K562 (cell line): ENCODE measurements around the gene HPSE2. TPM values are rescaled to one million over a fixed set of nuclear protein-coding genes. Genes with fewer than 3 reads are reported as not detected.

Experiments used
- ADNP ChIP-seq: fragments of 200-800 bp; sonication (Bioruptor generic); IDR thresholded peaks from 2 replicates; pipeline ENCODE4 v1.6.1; 2016; ENCODE audit warnings: missing genetic modification characterization, missing compliant biosample characterization
- BRD4 ChIP-seq: fragments of 200-600 bp; sonication (generic); IDR thresholded peaks from 2 replicates; pipeline ENCODE4 v1.6.1; 2017; ENCODE audit warnings: inconsistent platforms
- EZH2 ChIP-seq: IDR thresholded peaks from 2 replicates; pipeline ENCODE4 v1.6.1; 2012; ENCODE audit warnings: low read depth, mild to moderate bottlenecking, inconsistent platforms, low read length, borderline replicate concordance
- FOXM1 ChIP-seq, 2 experiments: fragments of 450-650 bp in 1 of 2; sonication (generic) in 1 of 2; formaldehyde crosslinking in 1 of 2; IDR thresholded peaks; 2 replicates each; pipeline versions ENCODE4 v1.6.1 to v1.9.0; 2017 to 2022; ENCODE audit warnings: low read depth in 2 of 2, mild to moderate bottlenecking in 2 of 2, missing genetic modification reagents in 1 of 2, moderate library complexity in 1 of 2
- HMGN3 ChIP-seq: IDR thresholded peaks from 2 replicates; pipeline ENCODE4 v1.6.1; 2011; ENCODE audit warnings: borderline replicate concordance, low read depth, mild to moderate bottlenecking, mixed read lengths, low read length; ENCODE audit not compliant: insufficient read length; ENCODE audit errors: extremely low read depth
- HNRNPLL ChIP-seq: fragments of 200-400 bp; formaldehyde crosslinking; IDR thresholded peaks from 2 replicates; pipeline ENCODE4 v1.6.1; 2017; ENCODE audit warnings: low read length, low read depth, mild to moderate bottlenecking; ENCODE audit not compliant: poor library complexity, severe bottlenecking
- MYC ChIP-seq, 2 experiments: fragments of 250-450 bp in 1 of 2; sonication (Bioruptor Pico) in 1 of 2; IDR thresholded peaks; 2 replicates each; pipeline versions ENCODE4 v1.5.1 to v1.6.1; 2012 to 2021; ENCODE audit warnings: low read depth in 2 of 2, borderline replicate concordance in 1 of 2, improper control_type of control experiment in 1 of 2, low read length in 1 of 2, mild to moderate bottlenecking in 1 of 2, moderate library complexity in 1 of 2
- POLR3G ChIP-seq: IDR thresholded peaks from 2 replicates; pipeline ENCODE4 v1.6.1; 2011; ENCODE audit not compliant: insufficient read length, insufficient replicate concordance; ENCODE audit errors: extremely low read depth
- RFX1 ChIP-seq: fragments of 450-650 bp; IDR thresholded peaks from 2 replicates; pipeline ENCODE4 v1.6.1; 2016; ENCODE audit warnings: mild to moderate bottlenecking, moderate library complexity
- SLC30A9 ChIP-seq: fragments of 250-450 bp; sonication (Bioruptor Pico); IDR thresholded peaks from 2 replicates; pipeline ENCODE4 v1.8.0; 2022; ENCODE audit warnings: mild to moderate bottlenecking, moderate library complexity
- XRCC3 ChIP-seq: fragments of 450-650 bp; IDR thresholded peaks from 2 replicates; pipeline ENCODE4 v1.6.1; 2017; ENCODE audit warnings: mild to moderate bottlenecking, moderate library complexity
- ZBTB1 ChIP-seq: sonication (generic); formaldehyde crosslinking; IDR thresholded peaks from 2 replicates; pipeline ENCODE4 v1.8.1; 2023; ENCODE audit warnings: missing genetic modification reagents, low read depth, mild to moderate bottlenecking, borderline replicate concordance
- ZC3H8 ChIP-seq: fragments of 450-650 bp; IDR thresholded peaks from 2 replicates; pipeline ENCODE4 v1.6.1; 2017
- ZNF589 ChIP-seq: fragments of 200-800 bp; sonication (Bioruptor generic); IDR thresholded peaks from 2 replicates; pipeline ENCODE4 v1.6.1; 2016; ENCODE audit warnings: low read depth, missing genetic modification characterization, missing compliant biosample characterization
- ZNF707 ChIP-seq: fragments of 250-450 bp; sonication (Bioruptor Pico); conservative IDR thresholded peaks from 2 replicates; pipeline ENCODE4 v1.8.0; 2022; ENCODE audit warnings: inconsistent platforms, mild to moderate bottlenecking, moderate library complexity
- polyA plus RNA-seq, 8 experiments: library from polyadenylated mRNA; depleted of rRNA in 4 of 8; stranded (reverse) in 5 of 8; unstranded in 3 of 8; fragments of >200 nt; fragmentation: Nextera tagmentation in 2 of 8; fragmentation: Illumina TruSeq in 1 of 8; extraction: Ambion mirVana in 2 of 8; extraction: Trizol in 1 of 8; gene quantifications; 2 replicates each; pipeline versions ENCODE4 v1.2.1 to v1.2.3, GENCODE V29; 2011 to 2014; ENCODE audit warnings: inconsistent platforms in 1 of 8, missing spikeins in 1 of 8
- total RNA-seq, 7 experiments: library from RNA; depleted of rRNA in 6 of 7; stranded (reverse); fragments of >200 nt in 6 of 7; fragmentation: Illumina TruSeq in 2 of 7; extraction: Trizol in 2 of 7; gene quantifications; 2 replicates each; pipeline versions ENCODE4 v1.2.1 to v1.2.3, GENCODE V29; 2011 to 2021; ENCODE audit warnings: low replicate concordance in 1 of 7
- TF ChIP-seq, protein P1 (sequence below), 2 experiments: fragments of 150-350 bp in 1 of 2; IDR thresholded peaks; 2 replicates each; pipeline ENCODE4 v1.6.1; 2012 to 2016; ENCODE audit warnings: low read depth in 2 of 2, low read length in 2 of 2, mild to moderate bottlenecking in 1 of 2, moderate library complexity in 1 of 2
- TF ChIP-seq, protein P2 (sequence below): sonication (generic); formaldehyde crosslinking; IDR thresholded peaks from 2 replicates; pipeline ENCODE4 v1.8.0; 2023; ENCODE audit warnings: missing genetic modification reagents, mild to moderate bottlenecking, borderline replicate concordance

Gene HPSE2
- total and polyA plus RNA-seq, 9 of the 15 experiments (the other 6 are each of a cell fraction or from before 2014, with no cell fraction given): 0.03 to 0.10 (median 0.04) TPM; not detected in 2

DNA sequence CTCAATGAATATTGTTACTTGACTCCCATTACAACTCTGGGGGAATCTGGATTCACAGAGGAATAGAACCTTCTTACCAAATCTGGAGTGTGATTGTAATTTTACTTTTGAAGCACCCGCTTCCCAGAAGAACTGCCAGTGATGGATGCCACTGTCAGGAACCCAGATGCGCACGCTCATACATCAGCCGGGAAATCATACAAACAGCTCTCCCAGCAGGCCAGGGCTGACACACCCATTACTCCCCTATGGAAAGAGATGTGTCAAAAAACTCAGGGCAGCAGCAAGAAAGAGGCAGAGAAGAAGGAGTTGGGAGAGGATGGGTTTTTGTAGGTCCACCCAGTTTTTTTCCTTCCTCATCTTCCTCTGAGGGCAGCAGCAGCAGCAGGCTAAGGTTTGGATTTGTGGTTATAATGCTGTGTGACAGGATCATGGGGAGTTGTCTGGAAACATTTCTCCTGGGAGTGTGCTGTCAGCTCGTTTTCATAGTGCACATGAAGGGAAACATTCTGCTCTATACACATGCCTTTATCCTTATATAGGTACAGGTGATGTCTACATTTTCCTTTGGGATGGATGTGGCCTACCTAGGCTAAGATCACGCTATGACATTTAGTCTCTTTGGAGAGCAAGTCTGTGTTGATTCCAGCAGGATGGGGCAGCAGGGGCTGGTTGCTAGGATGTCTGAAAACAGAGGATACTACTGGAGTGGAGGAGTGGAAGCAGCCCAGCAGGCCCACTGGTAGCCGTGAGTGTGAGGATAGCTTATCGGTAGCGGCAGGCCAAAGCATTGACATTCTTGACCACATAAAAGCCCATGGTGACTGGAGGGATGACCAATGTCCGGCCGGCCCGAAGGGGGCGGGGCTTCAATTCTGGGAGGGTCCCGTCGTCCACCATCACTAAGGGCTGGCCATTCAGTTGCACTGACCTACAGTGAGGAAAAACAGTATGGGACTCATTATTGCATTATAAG, 776.6 kb downstream of the HPSE2 start (continued):
- TF ChIP-seq, protein P1, sequence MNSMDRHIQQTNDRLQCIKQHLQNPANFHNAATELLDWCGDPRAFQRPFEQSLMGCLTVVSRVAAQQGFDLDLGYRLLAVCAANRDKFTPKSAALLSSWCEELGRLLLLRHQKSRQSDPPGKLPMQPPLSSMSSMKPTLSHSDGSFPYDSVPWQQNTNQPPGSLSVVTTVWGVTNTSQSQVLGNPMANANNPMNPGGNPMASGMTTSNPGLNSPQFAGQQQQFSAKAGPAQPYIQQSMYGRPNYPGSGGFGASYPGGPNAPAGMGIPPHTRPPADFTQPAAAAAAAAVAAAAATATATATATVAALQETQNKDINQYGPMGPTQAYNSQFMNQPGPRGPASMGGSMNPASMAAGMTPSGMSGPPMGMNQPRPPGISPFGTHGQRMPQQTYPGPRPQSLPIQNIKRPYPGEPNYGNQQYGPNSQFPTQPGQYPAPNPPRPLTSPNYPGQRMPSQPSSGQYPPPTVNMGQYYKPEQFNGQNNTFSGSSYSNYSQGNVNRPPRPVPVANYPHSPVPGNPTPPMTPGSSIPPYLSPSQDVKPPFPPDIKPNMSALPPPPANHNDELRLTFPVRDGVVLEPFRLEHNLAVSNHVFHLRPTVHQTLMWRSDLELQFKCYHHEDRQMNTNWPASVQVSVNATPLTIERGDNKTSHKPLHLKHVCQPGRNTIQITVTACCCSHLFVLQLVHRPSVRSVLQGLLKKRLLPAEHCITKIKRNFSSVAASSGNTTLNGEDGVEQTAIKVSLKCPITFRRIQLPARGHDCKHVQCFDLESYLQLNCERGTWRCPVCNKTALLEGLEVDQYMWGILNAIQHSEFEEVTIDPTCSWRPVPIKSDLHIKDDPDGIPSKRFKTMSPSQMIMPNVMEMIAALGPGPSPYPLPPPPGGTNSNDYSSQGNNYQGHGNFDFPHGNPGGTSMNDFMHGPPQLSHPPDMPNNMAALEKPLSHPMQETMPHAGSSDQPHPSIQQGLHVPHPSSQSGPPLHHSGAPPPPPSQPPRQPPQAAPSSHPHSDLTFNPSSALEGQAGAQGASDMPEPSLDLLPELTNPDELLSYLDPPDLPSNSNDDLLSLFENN (IDR thresholded peaks at IDR 0.05; ENCODE audit: low read depth in 2 of 2, low read length in 2 of 2): peak in 1 of 2 experiments; percentile 80; a peak in 2 of 4 replicates
- TF ChIP-seq ZC3H8: no peak
- TF ChIP-seq POLR3G: no peak
- TF ChIP-seq SLC30A9: no peak
- TF ChIP-seq, protein P2, sequence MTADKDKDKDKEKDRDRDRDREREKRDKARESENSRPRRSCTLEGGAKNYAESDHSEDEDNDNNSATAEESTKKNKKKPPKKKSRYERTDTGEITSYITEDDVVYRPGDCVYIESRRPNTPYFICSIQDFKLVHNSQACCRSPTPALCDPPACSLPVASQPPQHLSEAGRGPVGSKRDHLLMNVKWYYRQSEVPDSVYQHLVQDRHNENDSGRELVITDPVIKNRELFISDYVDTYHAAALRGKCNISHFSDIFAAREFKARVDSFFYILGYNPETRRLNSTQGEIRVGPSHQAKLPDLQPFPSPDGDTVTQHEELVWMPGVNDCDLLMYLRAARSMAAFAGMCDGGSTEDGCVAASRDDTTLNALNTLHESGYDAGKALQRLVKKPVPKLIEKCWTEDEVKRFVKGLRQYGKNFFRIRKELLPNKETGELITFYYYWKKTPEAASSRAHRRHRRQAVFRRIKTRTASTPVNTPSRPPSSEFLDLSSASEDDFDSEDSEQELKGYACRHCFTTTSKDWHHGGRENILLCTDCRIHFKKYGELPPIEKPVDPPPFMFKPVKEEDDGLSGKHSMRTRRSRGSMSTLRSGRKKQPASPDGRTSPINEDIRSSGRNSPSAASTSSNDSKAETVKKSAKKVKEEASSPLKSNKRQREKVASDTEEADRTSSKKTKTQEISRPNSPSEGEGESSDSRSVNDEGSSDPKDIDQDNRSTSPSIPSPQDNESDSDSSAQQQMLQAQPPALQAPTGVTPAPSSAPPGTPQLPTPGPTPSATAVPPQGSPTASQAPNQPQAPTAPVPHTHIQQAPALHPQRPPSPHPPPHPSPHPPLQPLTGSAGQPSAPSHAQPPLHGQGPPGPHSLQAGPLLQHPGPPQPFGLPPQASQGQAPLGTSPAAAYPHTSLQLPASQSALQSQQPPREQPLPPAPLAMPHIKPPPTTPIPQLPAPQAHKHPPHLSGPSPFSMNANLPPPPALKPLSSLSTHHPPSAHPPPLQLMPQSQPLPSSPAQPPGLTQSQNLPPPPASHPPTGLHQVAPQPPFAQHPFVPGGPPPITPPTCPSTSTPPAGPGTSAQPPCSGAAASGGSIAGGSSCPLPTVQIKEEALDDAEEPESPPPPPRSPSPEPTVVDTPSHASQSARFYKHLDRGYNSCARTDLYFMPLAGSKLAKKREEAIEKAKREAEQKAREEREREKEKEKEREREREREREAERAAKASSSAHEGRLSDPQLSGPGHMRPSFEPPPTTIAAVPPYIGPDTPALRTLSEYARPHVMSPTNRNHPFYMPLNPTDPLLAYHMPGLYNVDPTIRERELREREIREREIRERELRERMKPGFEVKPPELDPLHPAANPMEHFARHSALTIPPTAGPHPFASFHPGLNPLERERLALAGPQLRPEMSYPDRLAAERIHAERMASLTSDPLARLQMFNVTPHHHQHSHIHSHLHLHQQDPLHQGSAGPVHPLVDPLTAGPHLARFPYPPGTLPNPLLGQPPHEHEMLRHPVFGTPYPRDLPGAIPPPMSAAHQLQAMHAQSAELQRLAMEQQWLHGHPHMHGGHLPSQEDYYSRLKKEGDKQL: no peak
- no peak for TF ChIP-seq HNRNPLL
- TF ChIP-seq ZBTB1 (CRISPR knock-in tag): no peak
- TF ChIP-seq EZH2: no peak
- TF ChIP-seq BRD4: no peak
- peak; percentile 52; the same call in 1 of the 2 replicates for TF ChIP-seq RFX1
- no peak; the same call in 1 of the 2 replicates for TF ChIP-seq MYC (IDR thresholded peaks at IDR 0.05; ENCODE audit: low read depth, low read length)
- no peak for TF ChIP-seq MYC (CRISPR knock-in tag; IDR thresholded peaks at IDR 0.05; ENCODE audit: borderline replicate concordance, low read depth)
- peak; percentile 45; the same call in 1 of the 2 replicates for TF ChIP-seq FOXM1 (IDR thresholded peaks at IDR 0.05; ENCODE audit: low read depth)
- no peak for TF ChIP-seq FOXM1 (CRISPR knock-in tag; IDR thresholded peaks at IDR 0.05; ENCODE audit: low read depth)
- no peak for TF ChIP-seq ZNF707
- no peak for TF ChIP-seq HMGN3
- no peak for TF ChIP-seq ZNF589 (CRISPR knock-in tag)
- no peak for TF ChIP-seq ADNP
- TF ChIP-seq XRCC3: no peak
